GM21360 (cell line): ENCODE data around the gene PGF.

Source experiments
- ATAC-seq: cut with Tn5 transposase; IDR thresholded peaks from one replicate; pipeline ENCODE4 v1.9.1; 2021; ENCODE audit warnings: mild to moderate bottlenecking, moderate library complexity; ENCODE audit not compliant: unreplicated experiment

PGF gene

GRCh38 chr14:74921987-74922751, 33.2 kb downstream of the PGF start:
- ATAC-seq, result no peak

- no peak for ATAC-seq
Observed at GRCh38 chr14:74921053-74921620, 34.3 kb downstream of the PGF start.

GRCh38 chr14:74920281-74920680, 35.1 kb downstream of the PGF start:
- no peak for ATAC-seq

GRCh38 chr14:74919421-74920165, 35.8 kb downstream of the PGF start:
- no peak for ATAC-seq

- no peak for ATAC-seq
Observed at GRCh38 chr14:74918380-74918779, 37.0 kb downstream of the PGF start.

- ATAC-seq, result no peak
Observed at GRCh38 chr14:74917646-74918081, 37.7 kb downstream of the PGF start.

- ATAC-seq, result no peak
Observed at GRCh38 chr14:74917178-74917543, 38.2 kb downstream of the PGF start.

GRCh38 chr14:74915826-74916225, 39.6 kb downstream of the PGF start:
- no peak for ATAC-seq

GRCh38 chr14:74915426-74915825, 40.0 kb downstream of the PGF start:
- no peak for ATAC-seq

- no peak for ATAC-seq
Observed at GRCh38 chr14:74913986-74914573, 41.3 kb downstream of the PGF start.

GRCh38 chr14:74913393-74913910, 41.9 kb downstream of the PGF start:
- ATAC-seq, result no peak

GRCh38 chr14:74912801-74913200, 42.6 kb downstream of the PGF start:
- no peak for ATAC-seq

- ATAC-seq, result no peak
Observed at GRCh38 chr14:74912111-74912510, 43.3 kb downstream of the PGF start.

- ATAC-seq, result no peak
Observed at GRCh38 chr14:74911704-74912103, 43.7 kb downstream of the PGF start.

- no peak for ATAC-seq
Observed at GRCh38 chr14:74911221-74911620, 44.2 kb downstream of the PGF start.

- ATAC-seq, result no peak
Observed at GRCh38 chr14:74910556-74910955, 44.8 kb downstream of the PGF start.

- ATAC-seq, result no peak
Observed at GRCh38 chr14:74909911-74910310, 45.5 kb downstream of the PGF start.

- no peak for ATAC-seq
Observed at GRCh38 chr14:74909501-74909900, 45.9 kb downstream of the PGF start.

- ATAC-seq, result no peak
Observed at GRCh38 chr14:74908861-74909341, 46.5 kb downstream of the PGF start.

- ATAC-seq, result no peak
Observed at GRCh38 chr14:74907744-74908143, 47.7 kb downstream of the PGF start.

- no peak for ATAC-seq
Observed at GRCh38 chr14:74906925-74907521, 48.4 kb downstream of the PGF start.
